ENCODE data around the gene AACS. TPM values are rescaled to one million over a fixed set of nuclear protein-coding genes. Genes with fewer than 3 reads are reported as not detected.
A peak's percentile ranks its signal among the peaks of the same experiment; 100 is the strongest.

The AACS gene
- total RNA-seq, 3 donors from 2014 or later (not counting 1 experiment from before 2014, with no cell fraction given): 14.6 to 20.4 (median 18.1) TPM

DNA sequence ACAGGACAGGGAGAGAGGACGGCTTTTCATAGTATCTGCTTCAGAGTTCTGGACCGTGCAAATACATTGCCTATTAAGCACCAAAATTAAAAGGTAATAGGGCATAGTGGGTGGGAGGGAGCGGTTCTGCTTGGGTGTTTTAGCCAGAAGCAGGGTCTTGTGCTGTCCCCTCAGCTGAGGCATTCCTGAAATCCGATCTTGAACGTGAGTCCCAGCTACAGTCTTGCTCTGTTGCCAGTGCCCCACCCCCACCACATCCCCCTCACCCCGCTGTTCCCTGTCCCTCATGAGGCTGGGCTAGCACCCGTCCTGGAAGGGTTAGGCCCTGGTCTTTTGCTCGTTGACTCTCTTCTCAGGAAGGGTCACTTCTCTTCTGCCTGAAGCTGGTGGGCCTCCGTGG is 48.6 kb downstream of the AACS start:
- Histone ChIP-seq H3K27me3 (ENCODE audit: control insufficient read depth, insufficient read depth, low read length) (no peaks in the 10 kb centered on the region), H3K9me3 (ENCODE audit: control insufficient read depth, insufficient read depth, low read length) (no peaks in the 10 kb centered on the region), H3K4me3 (ENCODE audit: low read length) (no peak overlapping the region), H3K27ac (ENCODE audit: low read length) (no peak overlapping the region), H3K36me3 (ENCODE audit: control insufficient read depth, insufficient read depth, low read length) (peaks cover 8% of the 10 kb centered on the region), H3K4me1 (ENCODE audit: control insufficient read depth, insufficient read depth, low read length) (no peaks in the 10 kb centered on the region)
- ATAC-seq (no peak), DNase-seq (no peak)
- TF ChIP-seq, protein P1, sequence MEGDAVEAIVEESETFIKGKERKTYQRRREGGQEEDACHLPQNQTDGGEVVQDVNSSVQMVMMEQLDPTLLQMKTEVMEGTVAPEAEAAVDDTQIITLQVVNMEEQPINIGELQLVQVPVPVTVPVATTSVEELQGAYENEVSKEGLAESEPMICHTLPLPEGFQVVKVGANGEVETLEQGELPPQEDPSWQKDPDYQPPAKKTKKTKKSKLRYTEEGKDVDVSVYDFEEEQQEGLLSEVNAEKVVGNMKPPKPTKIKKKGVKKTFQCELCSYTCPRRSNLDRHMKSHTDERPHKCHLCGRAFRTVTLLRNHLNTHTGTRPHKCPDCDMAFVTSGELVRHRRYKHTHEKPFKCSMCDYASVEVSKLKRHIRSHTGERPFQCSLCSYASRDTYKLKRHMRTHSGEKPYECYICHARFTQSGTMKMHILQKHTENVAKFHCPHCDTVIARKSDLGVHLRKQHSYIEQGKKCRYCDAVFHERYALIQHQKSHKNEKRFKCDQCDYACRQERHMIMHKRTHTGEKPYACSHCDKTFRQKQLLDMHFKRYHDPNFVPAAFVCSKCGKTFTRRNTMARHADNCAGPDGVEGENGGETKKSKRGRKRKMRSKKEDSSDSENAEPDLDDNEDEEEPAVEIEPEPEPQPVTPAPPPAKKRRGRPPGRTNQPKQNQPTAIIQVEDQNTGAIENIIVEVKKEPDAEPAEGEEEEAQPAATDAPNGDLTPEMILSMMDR (IDR thresholded peaks at IDR 0.05): no peak
- intact Hi-C loops (cut with micrococcal nuclease): no loop called here
- H3K9me3 Mint-ChIP-seq: no peaks in the 10 kb centered on the region
- no peaks in the 10 kb centered on the region for H3K27me3 Mint-ChIP-seq (ENCODE audit: low read depth in 2 of 2)
- 94% methylated on average over 9 of the region's 9 CpGs for WGBS (ENCODE audit: insufficient coverage)
- no peak overlapping the region for H3K27ac Mint-ChIP-seq
- H3K4me1 Mint-ChIP-seq: peaks cover 0 to 5% of the 10 kb centered on the region in 2 donors
- peaks cover 14% of the 10 kb centered on the region for H3K36me3 Mint-ChIP-seq
- H3K4me3 Mint-ChIP-seq: no peak overlapping the region

DNA sequence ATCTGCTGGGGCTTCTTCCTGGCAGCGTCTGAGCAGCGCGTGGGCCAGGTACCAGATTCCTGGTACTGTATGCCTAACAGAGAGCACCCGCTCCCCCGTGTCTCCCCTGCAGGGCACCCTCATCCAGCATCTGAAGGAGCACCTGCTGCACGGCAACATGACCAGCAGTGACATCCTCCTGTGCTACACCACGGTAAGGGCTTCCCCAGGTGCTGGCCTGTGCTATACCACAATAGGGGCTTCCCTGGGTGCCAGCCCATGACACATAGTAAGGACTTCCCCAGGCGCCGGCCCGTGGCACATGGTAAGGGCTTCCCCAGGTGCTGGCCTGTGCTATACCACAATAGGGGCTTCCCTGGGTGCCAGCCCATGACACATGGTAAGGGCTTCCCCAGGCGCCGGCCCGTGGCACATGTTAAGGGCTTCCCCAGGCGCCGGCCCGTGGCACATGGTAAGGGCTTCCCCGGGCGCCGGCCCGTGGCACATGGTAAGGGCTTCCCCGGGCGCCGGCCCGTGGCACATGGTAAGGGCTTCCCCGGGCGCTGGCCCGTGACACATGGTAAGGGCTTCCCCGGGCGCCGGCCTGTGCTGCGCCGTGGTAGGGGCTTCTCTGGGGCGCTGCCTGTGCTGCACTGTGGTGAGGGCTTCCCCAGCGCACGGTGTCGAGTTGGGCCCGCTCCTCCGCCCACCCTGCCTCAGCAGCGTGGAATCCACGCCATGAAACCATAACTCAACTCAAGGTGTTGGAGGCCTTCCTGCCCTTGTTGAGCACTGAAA is 49.3 kb downstream of the AACS start:
- H3K4me1 ChIP-seq (ENCODE audit: control insufficient read depth, insufficient read depth, low read length): no peaks in the 10 kb centered on the region
- peaks cover 8% of the 10 kb centered on the region for H3K36me3 Mint-ChIP-seq
- no peaks in the 10 kb centered on the region for H3K9me3 Mint-ChIP-seq
- H3K4me1 Mint-ChIP-seq: peaks cover 0 to 5% of the 10 kb centered on the region in 2 donors
- H3K36me3 ChIP-seq (ENCODE audit: control insufficient read depth, insufficient read depth, low read length): peaks cover 3% of the 10 kb centered on the region
- no peaks in the 10 kb centered on the region for H3K9me3 ChIP-seq (ENCODE audit: control insufficient read depth, insufficient read depth, low read length)
- ATAC-seq: peak; percentile 29 to 48 (median 37)
- TF ChIP-seq, protein P1 (IDR thresholded peaks at IDR 0.05): no peak
- DNase-seq: no peak
- no peaks in the 10 kb centered on the region for H3K27me3 Mint-ChIP-seq (ENCODE audit: low read depth in 2 of 2)
- no peaks in the 10 kb centered on the region for H3K27me3 ChIP-seq (ENCODE audit: control insufficient read depth, insufficient read depth, low read length)
- WGBS (ENCODE audit: insufficient coverage): 84% methylated on average over 40 of the region's 40 CpGs
- H3K4me3 Mint-ChIP-seq: no peak overlapping the region
- no peak overlapping the region for H3K27ac Mint-ChIP-seq
- no peak overlapping the region for H3K4me3 ChIP-seq (ENCODE audit: low read length)
- intact Hi-C loops (cut with micrococcal nuclease): no loop called here
- H3K27ac ChIP-seq (ENCODE audit: low read length): no peak overlapping the region

DNA sequence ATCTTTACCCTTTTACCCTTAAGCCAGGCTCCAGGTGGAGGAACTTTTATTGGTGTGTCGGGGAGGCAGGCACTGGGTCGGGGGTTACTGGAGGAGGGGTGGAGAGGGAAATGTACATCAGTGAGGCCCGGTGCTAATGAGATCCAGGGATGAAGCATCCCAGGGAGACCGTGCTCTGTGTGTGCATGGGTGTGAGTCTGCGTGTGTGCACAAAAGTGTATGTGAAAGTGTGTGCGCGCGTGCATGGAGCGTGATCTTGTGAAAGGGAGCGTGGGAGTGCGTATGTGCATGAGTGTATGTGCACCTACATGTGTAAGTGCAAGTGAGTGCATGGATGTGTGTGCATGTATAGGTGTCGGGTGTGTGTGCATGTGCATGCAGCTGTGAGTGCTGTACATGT is 55.3 kb downstream of the AACS start:
- no peak for ATAC-seq
- intact Hi-C loops (cut with micrococcal nuclease): no loop called here

More for the DNA sequence above, 55.3 kb downstream of the AACS start:
- Histone ChIP-seq H3K4me1 (ENCODE audit: control insufficient read depth, insufficient read depth, low read length) (no peaks in the 10 kb centered on the region), H3K9me3 (ENCODE audit: control insufficient read depth, insufficient read depth, low read length) (no peaks in the 10 kb centered on the region), H3K4me3 (ENCODE audit: low read length) (no peak overlapping the region), H3K27me3 (ENCODE audit: control insufficient read depth, insufficient read depth, low read length) (no peaks in the 10 kb centered on the region), H3K27ac (ENCODE audit: low read length) (no peak overlapping the region), H3K36me3 (ENCODE audit: control insufficient read depth, insufficient read depth, low read length) (peaks cover 3% of the 10 kb centered on the region)
- Mint-ChIP-seq H3K27me3 (ENCODE audit: low read depth in 2 of 2) (no peaks in the 10 kb centered on the region), H3K4me3 (no peak overlapping the region), H3K27ac (no peak overlapping the region), H3K9me3 (no peaks in the 10 kb centered on the region), H3K36me3 (no peaks in the 10 kb centered on the region), H3K4me1 (peaks cover 0 to 6% of the 10 kb centered on the region in 2 donors)
- WGBS (ENCODE audit: insufficient coverage): 97% methylated on average over 12 of the region's 12 CpGs
- no peak for DNase-seq
- TF ChIP-seq, protein P1 (IDR thresholded peaks at IDR 0.05): no peak

All from natural killer cell (primary cell).